ENCODE results near the gene C6orf89.
A peak's percentile ranks its signal among the peaks of the same experiment; 100 is the strongest.

The C6orf89 gene

GRCh38 chr6:36852481-36853147 is 33.1 kb upstream of the C6orf89 start:
- peak; percentile 89 for DNase-seq (ENCODE audit: low read depth)

GRCh38 chr6:36853325-36853724 is 32.4 kb upstream of the C6orf89 start:
- DNase-seq (ENCODE audit: low read depth), result peak; percentile 89

GRCh38 chr6:36855750-36856149 is 30.0 kb upstream of the C6orf89 start:
- no peak for DNase-seq (ENCODE audit: low read depth)

GRCh38 chr6:36856277-36856676 is 29.5 kb upstream of the C6orf89 start:
- no peak for DNase-seq (ENCODE audit: low read depth)

- no peak for DNase-seq (ENCODE audit: low read depth)
These were observed 28.4 kb upstream of the C6orf89 start for GRCh38 chr6:36857325-36857724.

- no peak for DNase-seq (ENCODE audit: low read depth)
These were observed 27.3 kb upstream of the C6orf89 start for GRCh38 chr6:36858407-36858981.

GRCh38 chr6:36860126-36860525 is 25.6 kb upstream of the C6orf89 start:
- DNase-seq (ENCODE audit: low read depth), result no peak

GRCh38 chr6:36862164-36862847 is 23.4 kb upstream of the C6orf89 start:
- no peak for DNase-seq (ENCODE audit: low read depth)

- DNase-seq (ENCODE audit: low read depth), result no peak
These were observed 22.8 kb upstream of the C6orf89 start for GRCh38 chr6:36862848-36863382.

GRCh38 chr6:36863670-36864540 is 21.8 kb upstream of the C6orf89 start:
- DNase-seq (ENCODE audit: low read depth), result no peak

- DNase-seq (ENCODE audit: low read depth), result no peak
These were observed 19.9 kb upstream of the C6orf89 start for GRCh38 chr6:36865835-36866234.

GRCh38 chr6:36867471-36868224 is 18.1 kb upstream of the C6orf89 start:
- DNase-seq (ENCODE audit: low read depth), result no peak

GRCh38 chr6:36871686-36872085 is 14.1 kb upstream of the C6orf89 start:
- DNase-seq (ENCODE audit: low read depth), result no peak

- DNase-seq (ENCODE audit: low read depth), result no peak
These were observed 12.6 kb upstream of the C6orf89 start for GRCh38 chr6:36873115-36873514.

- peak; percentile 33 for DNase-seq (ENCODE audit: low read depth)
These were observed 11.9 kb upstream of the C6orf89 start for GRCh38 chr6:36873612-36874442.

- DNase-seq (ENCODE audit: low read depth), result peak; percentile 95
These were observed 11.1 kb upstream of the C6orf89 start, which contains the start of gene PPIL1 for GRCh38 chr6:36874443-36875249. Gene PPIL1 (minus strand): TSS chr6:36874803. CDS start chr6:36874772, 31 bp downstream.

- no peak for DNase-seq (ENCODE audit: low read depth)
These were observed 10.5 kb upstream of the C6orf89 start for GRCh38 chr6:36875250-36875633.

- DNase-seq (ENCODE audit: low read depth), result no peak
These were observed 1.1 kb upstream of the C6orf89 start for GRCh38 chr6:36884610-36885009.

- no peak for DNase-seq (ENCODE audit: low read depth)
These were observed 1.3 kb downstream of the C6orf89 start for GRCh38 chr6:36886950-36887618.

Data from ELR (cell line).